HL-60 (cell line): ENCODE measurements around the gene COL6A3.

Source experiments
- DNase-seq, 2 experiments: peaks; one replicate each; pipeline ENCODE4 v3.0.0-alpha.2; 2010 to 2020; ENCODE audit warnings: low read depth in 1 of 2, low spot score in 1 of 2
- H3K27ac ChIP-seq: fragments of 250-450 bp; sonication (Bioruptor Pico); replicated peaks from 2 replicates; pipeline ENCODE4 v1.5.1; 2020; ENCODE audit warnings: mild to moderate bottlenecking, moderate library complexity
- H3K27me3 ChIP-seq: fragments of 250-450 bp; sonication (Bioruptor Pico); 2 replicates; pipeline ENCODE4 v1.5.1; 2021; ENCODE audit warnings: mild to moderate bottlenecking, moderate library complexity; ENCODE audit not compliant: insufficient read depth, poor library complexity, severe bottlenecking
- H3K4me3 ChIP-seq: replicated peaks from 2 replicates; pipeline ENCODE4 v1.5.1; 2011; ENCODE audit warnings: mild to moderate bottlenecking, control low read depth, low read length; ENCODE audit not compliant: insufficient read depth
- CTCF ChIP-seq: IDR thresholded peaks from one replicate; pipeline ENCODE4 v1.5.1; 2011; ENCODE audit warnings: low read length, control low read depth, inconsistent platforms; ENCODE audit not compliant: insufficient read depth
- GABPA ChIP-seq: IDR thresholded peaks from 2 replicates; pipeline ENCODE4 v1.6.1; 2012; ENCODE audit warnings: low read depth
- POLR2AphosphoS5 ChIP-seq: IDR thresholded peaks from 2 replicates; pipeline ENCODE4 v1.6.1; 2012; ENCODE audit warnings: low read depth
- REST ChIP-seq: IDR thresholded peaks from 2 replicates; pipeline ENCODE4 v1.6.1; 2012; ENCODE audit warnings: low read depth; ENCODE audit not compliant: insufficient replicate concordance
- SPI1 ChIP-seq: IDR thresholded peaks from 2 replicates; pipeline ENCODE4 v1.6.1; 2012; ENCODE audit warnings: low read depth, mild to moderate bottlenecking, borderline replicate concordance

The COL6A3 gene

GRCh38 chr2:237390235-237390634 lies 23.7 kb downstream of the COL6A3 start:
- TF ChIP-seq POLR2AphosphoS5 = no peak
- TF ChIP-seq CTCF = no peak
- no peak for TF ChIP-seq SPI1
- no peak for TF ChIP-seq REST
- no peak for TF ChIP-seq GABPA
- no peak for DNase-seq

GRCh38 chr2:237389831-237390230 lies 24.1 kb downstream of the COL6A3 start:
- no peak for DNase-seq
- H3K27me3 ChIP-seq = peaks cover 2% of the 10 kb centered on the region
- no peak for TF ChIP-seq SPI1
- no peak for TF ChIP-seq CTCF
- no peak for TF ChIP-seq REST
- TF ChIP-seq POLR2AphosphoS5 = no peak
- no peak for TF ChIP-seq GABPA
- H3K27ac ChIP-seq = no peak overlapping the region
- H3K4me3 ChIP-seq = no peak overlapping the region

More at GRCh38 chr2:237390235-237390634, 23.7 kb downstream of the COL6A3 start:
- Histone ChIP-seq H3K27ac (no peak overlapping the region), H3K27me3 (peaks cover 2% of the 10 kb centered on the region), H3K4me3 (no peak overlapping the region)

- no peak for DNase-seq
- Histone ChIP-seq H3K27ac (no peak overlapping the region), H3K4me3 (no peak overlapping the region), H3K27me3 (peaks cover 2% of the 10 kb centered on the region)
- TF ChIP-seq POLR2AphosphoS5 (no peak), REST (no peak), CTCF (no peak)
Observed at GRCh38 chr2:237388036-237388435, 25.9 kb downstream of the COL6A3 start.
